Gastroesophageal sphincter (tissue), 4 donors: ENCODE results near the gene SLC36A2. TPM values are rescaled to one million over a fixed set of nuclear protein-coding genes. Genes with fewer than 3 reads are reported as not detected.

Experiments
- ATAC-seq: fragments of 150-250 bp; one replicate; pipeline ENCODE4 v1.9.1; 2016; ENCODE audit warnings: mild to moderate bottlenecking, moderate library complexity
- H3K27ac ChIP-seq, 4 donors: fragments of 200-600 bp; sonication (generic) in 3 of 4; 1 replicate in 3 of 4; 2 replicates in 1 of 4; pipeline ENCODE4 v1.5.1; 2016 to 2019
- H3K27me3 ChIP-seq: fragments of 200-600 bp; sonication (generic); one replicate; pipeline ENCODE4 v1.5.1; 2019
- H3K36me3 ChIP-seq, 2 donors: fragments of 200-600 bp; sonication (generic); one replicate each; pipeline ENCODE4 v1.5.1; 2019; ENCODE audit warnings: control low read depth in 1 of 2
- H3K4me1 ChIP-seq, 3 donors: fragments of 200-600 bp; sonication (generic); 1 replicate in 2 of 3; 2 replicates in 1 of 3; pipeline ENCODE4 v1.5.1; 2016 to 2019; ENCODE audit warnings: control low read depth in 2 of 3
- H3K4me3 ChIP-seq, 2 donors: fragments of 200-600 bp; sonication (generic); one replicate each; pipeline ENCODE4 v1.5.1; 2019; ENCODE audit warnings: mild to moderate bottlenecking in 1 of 2, moderate library complexity in 1 of 2
- H3K9me3 ChIP-seq, 3 donors: fragments of 200-600 bp; sonication (generic); one replicate each; pipeline ENCODE4 v1.5.1; 2017 to 2019; ENCODE audit warnings: control low read depth in 2 of 3
- EP300 ChIP-seq: sonication (generic); formaldehyde crosslinking; IDR thresholded peaks from one replicate; pipeline ENCODE4 v1.6.1; 2017; ENCODE audit warnings: antibody characterized with exemption, mild to moderate bottlenecking
- POLR2A ChIP-seq, 2 donors: fragments of 450-650 bp; IDR thresholded peaks; one replicate each; pipeline ENCODE4 v1.6.1; 2017; ENCODE audit warnings: antibody characterized with exemption in 2 of 2, mild to moderate bottlenecking in 2 of 2, moderate library complexity in 1 of 2
- POLR2AphosphoS5 ChIP-seq: sonication (generic); formaldehyde crosslinking; IDR thresholded peaks from one replicate; pipeline ENCODE4 v1.6.1; 2017; ENCODE audit warnings: antibody characterized with exemption
- WGBS, 2 donors: methylation state at CpG; one replicate each; pipeline ENCODE4 v1.1.5; 2018; ENCODE audit warnings: low coverage in 1 of 2; 5-methylcytosine and 5-hydroxymethylcytosine counted together
- total RNA-seq, 4 donors: library from RNA; depleted of rRNA; stranded (reverse); fragments of >200 nt; gene quantifications; one replicate each; pipeline ENCODE4 v1.1.0, GENCODE V29; 2016
- TF ChIP-seq, protein P1 (sequence below), 4 experiments: fragments of 200-600 bp in 2 of 4; fragments of 450-650 bp in 2 of 4; sonication (generic) in 1 of 4; IDR thresholded peaks; one replicate each; pipeline ENCODE4 v1.5.1; 2017 to 2019; ENCODE audit warnings: antibody characterized with exemption in 4 of 4, mild to moderate bottlenecking in 2 of 4, moderate library complexity in 2 of 4

Gene SLC36A2
- total RNA-seq, 4 donors from 2014 or later, result not detected

DNA sequence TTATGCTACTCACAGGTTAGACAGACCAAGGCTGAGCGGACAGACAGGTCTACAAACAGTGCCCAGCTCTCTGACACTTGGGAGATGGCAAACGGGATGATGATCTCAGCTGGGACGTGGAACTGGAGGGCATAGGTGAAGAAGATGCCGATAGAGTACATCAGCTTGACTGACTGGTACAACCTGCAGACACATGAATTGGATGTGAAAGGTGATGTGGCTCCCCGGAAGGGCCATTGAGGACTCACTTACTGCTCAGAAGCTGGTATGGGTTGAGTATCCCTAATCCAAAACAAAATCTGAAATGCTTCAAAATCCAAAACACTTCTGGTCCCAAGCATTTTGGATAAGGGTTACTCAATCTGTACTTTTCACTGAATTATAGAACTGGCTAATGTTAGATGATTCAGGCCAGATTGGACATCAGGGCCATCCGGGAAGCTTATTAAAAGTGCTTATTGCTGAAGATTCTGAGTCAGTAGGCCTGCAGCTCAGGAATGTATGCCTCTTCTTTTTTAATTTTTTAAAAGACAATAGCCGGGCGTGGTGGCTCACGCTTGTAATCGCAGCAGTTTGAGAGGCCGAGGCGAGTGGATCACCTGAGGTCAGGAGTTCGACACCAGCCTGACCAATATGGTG lies 66.2 kb downstream of the SLC36A2 start:
- 80 to 91% methylated on average over 4 to 13 of the region's 13 CpGs for WGBS, 2 donors
- no peak overlapping the region for H3K27ac ChIP-seq
- no peaks in the 10 kb centered on the region for H3K36me3 ChIP-seq
- H3K4me1 ChIP-seq, result no peaks in the 10 kb centered on the region
- no peaks in the 10 kb centered on the region for H3K27me3 ChIP-seq
- ATAC-seq, result no peak
- no peak overlapping the region for H3K4me3 ChIP-seq
- no peaks in the 10 kb centered on the region for H3K9me3 ChIP-seq
- TF ChIP-seq POLR2AphosphoS5, result no peak
- TF ChIP-seq EP300, result no peak
- TF ChIP-seq, protein P1, sequence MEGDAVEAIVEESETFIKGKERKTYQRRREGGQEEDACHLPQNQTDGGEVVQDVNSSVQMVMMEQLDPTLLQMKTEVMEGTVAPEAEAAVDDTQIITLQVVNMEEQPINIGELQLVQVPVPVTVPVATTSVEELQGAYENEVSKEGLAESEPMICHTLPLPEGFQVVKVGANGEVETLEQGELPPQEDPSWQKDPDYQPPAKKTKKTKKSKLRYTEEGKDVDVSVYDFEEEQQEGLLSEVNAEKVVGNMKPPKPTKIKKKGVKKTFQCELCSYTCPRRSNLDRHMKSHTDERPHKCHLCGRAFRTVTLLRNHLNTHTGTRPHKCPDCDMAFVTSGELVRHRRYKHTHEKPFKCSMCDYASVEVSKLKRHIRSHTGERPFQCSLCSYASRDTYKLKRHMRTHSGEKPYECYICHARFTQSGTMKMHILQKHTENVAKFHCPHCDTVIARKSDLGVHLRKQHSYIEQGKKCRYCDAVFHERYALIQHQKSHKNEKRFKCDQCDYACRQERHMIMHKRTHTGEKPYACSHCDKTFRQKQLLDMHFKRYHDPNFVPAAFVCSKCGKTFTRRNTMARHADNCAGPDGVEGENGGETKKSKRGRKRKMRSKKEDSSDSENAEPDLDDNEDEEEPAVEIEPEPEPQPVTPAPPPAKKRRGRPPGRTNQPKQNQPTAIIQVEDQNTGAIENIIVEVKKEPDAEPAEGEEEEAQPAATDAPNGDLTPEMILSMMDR (IDR thresholded peaks at IDR 0.05), result no peak
- TF ChIP-seq POLR2A (IDR thresholded peaks at IDR 0.05), result no peak

DNA sequence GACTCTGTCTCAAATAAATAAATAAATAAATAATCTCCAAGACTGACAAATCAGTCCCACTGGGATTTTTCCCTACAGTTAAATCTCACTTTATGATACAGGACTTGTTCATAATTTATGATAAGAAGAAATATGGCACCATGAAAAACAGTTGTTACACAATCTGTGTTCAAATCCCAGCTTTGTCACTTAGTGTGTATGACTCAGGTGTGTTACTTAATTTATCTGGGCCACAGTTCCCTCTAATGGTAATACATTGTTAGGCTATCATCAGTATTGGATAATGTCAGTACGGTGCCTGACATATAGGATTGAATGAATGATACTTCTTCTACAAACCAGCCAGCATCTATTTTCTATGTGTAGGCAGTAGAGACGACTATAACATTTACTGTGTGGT lies 66.9 kb downstream of the SLC36A2 start:
- H3K36me3 ChIP-seq, result no peaks in the 10 kb centered on the region
- 88 to 100% methylated on average over 1 to 2 of the region's 2 CpGs for WGBS, 2 donors
- no peak overlapping the region for H3K4me3 ChIP-seq
- ATAC-seq, result no peak
- H3K9me3 ChIP-seq, result no peaks in the 10 kb centered on the region
- no peak overlapping the region for H3K27ac ChIP-seq
- H3K4me1 ChIP-seq, result no peaks in the 10 kb centered on the region
- H3K27me3 ChIP-seq, result no peaks in the 10 kb centered on the region
- TF ChIP-seq POLR2AphosphoS5 (no peak), POLR2A (IDR thresholded peaks at IDR 0.05) (no peak), EP300 (no peak)
- TF ChIP-seq, protein P1 (IDR thresholded peaks at IDR 0.05), result no peak

DNA sequence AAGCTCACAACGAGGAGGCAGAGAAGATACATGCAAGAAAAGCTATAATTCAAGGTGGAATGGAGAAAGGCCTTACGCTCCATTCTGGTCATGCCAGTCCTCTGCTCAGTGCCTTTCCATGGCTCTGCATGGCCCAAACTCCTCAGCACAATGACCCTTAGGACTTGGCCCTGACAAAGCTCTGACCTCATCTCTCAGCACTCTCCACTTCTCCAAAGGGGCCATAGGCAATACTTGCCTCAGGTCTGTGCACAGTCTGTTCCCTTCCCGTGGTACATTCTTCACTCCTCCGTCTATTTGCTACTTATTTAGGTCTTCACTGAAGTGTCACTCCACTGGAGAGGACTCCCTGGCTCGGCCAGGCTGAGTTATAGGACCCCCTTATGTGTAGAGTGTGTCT lies 68.5 kb downstream of the SLC36A2 start:
- Histone ChIP-seq H3K27ac (no peak overlapping the region), H3K4me1 (no peaks in the 10 kb centered on the region), H3K36me3 (no peaks in the 10 kb centered on the region), H3K9me3 (no peaks in the 10 kb centered on the region), H3K27me3 (no peaks in the 10 kb centered on the region), H3K4me3 (no peak overlapping the region)
- TF ChIP-seq POLR2A (IDR thresholded peaks at IDR 0.05), result no peak
- TF ChIP-seq POLR2AphosphoS5, result no peak
- TF ChIP-seq EP300, result no peak
- TF ChIP-seq, protein P1 (IDR thresholded peaks at IDR 0.05), result no peak
- ATAC-seq, result no peak
- 71 to 85% methylated on average over 4 to 5 of the region's 5 CpGs for WGBS, 2 donors

DNA sequence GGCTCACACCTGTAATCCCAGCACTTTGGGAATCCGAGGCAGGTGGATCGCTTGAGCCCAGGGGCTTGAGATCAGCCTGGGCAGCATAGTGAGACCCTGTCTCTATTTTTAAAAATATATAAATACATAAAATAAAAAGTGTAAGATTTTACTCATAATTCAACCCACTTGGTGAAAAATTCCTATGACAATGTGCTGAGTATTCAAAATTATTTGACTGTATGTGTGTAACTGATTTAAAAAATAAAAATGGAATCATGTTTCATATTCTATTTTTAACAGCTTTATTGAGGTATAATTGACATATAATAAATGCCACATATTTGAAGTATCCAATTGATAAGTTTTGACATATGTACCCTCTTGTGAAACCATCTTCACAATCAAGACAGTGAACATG lies 71.6 kb downstream of the SLC36A2 start:
- no peak overlapping the region for H3K27ac ChIP-seq
- 85 to 97% methylated on average over 2 of the region's 2 CpGs for WGBS, 2 donors

DNA sequence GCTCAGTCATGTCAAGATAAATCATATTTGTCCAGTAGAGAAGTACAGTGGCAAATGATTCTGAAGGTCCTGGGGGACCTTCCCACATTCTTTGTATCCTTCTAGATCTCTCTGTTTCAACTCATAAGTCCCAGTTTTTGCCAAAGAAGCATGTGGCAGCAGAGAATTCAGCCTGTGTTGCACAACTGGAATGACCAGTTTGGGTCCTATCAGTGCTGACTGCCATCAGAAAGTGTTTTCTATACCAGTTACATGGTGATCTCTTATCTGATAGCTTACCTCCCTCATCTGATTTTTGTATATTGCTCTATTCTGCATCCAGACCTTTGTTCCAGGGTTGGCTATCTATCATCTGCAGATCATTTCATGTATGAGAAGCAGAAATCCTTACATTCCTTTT lies 72.7 kb downstream of the SLC36A2 start:
- no peak for TF ChIP-seq POLR2A (IDR thresholded peaks at IDR 0.05)
- TF ChIP-seq, protein P1 (IDR thresholded peaks at IDR 0.05), result no peak
- no peak for TF ChIP-seq EP300
- TF ChIP-seq POLR2AphosphoS5, result no peak
- Histone ChIP-seq H3K36me3 (peaks cover 0 to 11% of the 10 kb centered on the region in 2 donors), H3K4me1 (no peaks in the 10 kb centered on the region), H3K9me3 (no peaks in the 10 kb centered on the region), H3K27ac (no peak overlapping the region), H3K27me3 (no peaks in the 10 kb centered on the region), H3K4me3 (no peak overlapping the region)
- ATAC-seq, result no peak

More for the DNA sequence above, 71.6 kb downstream of the SLC36A2 start:
- Histone ChIP-seq H3K4me3 (no peak overlapping the region), H3K36me3 (no peaks in the 10 kb centered on the region), H3K9me3 (no peaks in the 10 kb centered on the region), H3K27me3 (no peaks in the 10 kb centered on the region), H3K4me1 (no peaks in the 10 kb centered on the region)
- TF ChIP-seq EP300 (no peak), POLR2A (IDR thresholded peaks at IDR 0.05) (no peak), POLR2AphosphoS5 (no peak)
- TF ChIP-seq, protein P1 (IDR thresholded peaks at IDR 0.05), result no peak
- ATAC-seq, result no peak
